ENCODE data around the gene FAM184A. TPM values are rescaled to one million over a fixed set of nuclear protein-coding genes. Genes with fewer than 3 reads are reported as not detected.
"Not testable (repeated sequence)": the region's sequence is repeated elsewhere in the genome, so short reads cannot be mapped to it uniquely, and the experiment has no call there.

Gene FAM184A
- total and polyA plus RNA-seq, 2 of the 8 experiments (the other 6 are each of a cell fraction or from before 2014, with no cell fraction given) = 6.3 to 11.3 TPM

GRCh38 chr6:119015165-119015564 is 63.3 kb downstream of the FAM184A start:
- H2BK15ac ChIP-seq (ENCODE audit: low read length); H3K23me2 ChIP-seq (ENCODE audit: low read depth, low read length); H4K91ac ChIP-seq (replicated peaks; ENCODE audit: insufficient read length, low read length); H3K9me3 ChIP-seq (ENCODE audit: insufficient read depth in 2 of 2, low read depth in 1 of 2, low read length in 1 of 2); H3K4me2 ChIP-seq (ENCODE audit: insufficient read depth in 1 of 2, low read depth in 2 of 2, low read length in 2 of 2); H2BK5ac ChIP-seq (ENCODE audit: low read depth, low read length); H3K56ac ChIP-seq (replicated peaks; ENCODE audit: insufficient read length, low read depth, low read length); H3K4me1 ChIP-seq (replicated peaks in 1 of 4; ENCODE audit: control insufficient read depth in 3 of 4, insufficient read depth in 4 of 4, low read length in 3 of 4); H2BK12ac ChIP-seq (ENCODE audit: low read depth, low read length); DNase-seq (ENCODE audit: low read depth in 1 of 2, low spot score in 2 of 2); H3K79me1 ChIP-seq (ENCODE audit: low read depth, low read length); FAIRE-seq; H3K79me2 ChIP-seq (ENCODE audit: control insufficient read depth in 1 of 2, insufficient read depth in 2 of 2, low read length in 2 of 2); H2AK5ac ChIP-seq (ENCODE audit: low read depth, low read length); H3K9ac ChIP-seq (replicated peaks in 1 of 4; ENCODE audit: extremely low read depth in 1 of 4, low read depth in 3 of 4, low read length in 3 of 4); H4K20me1 ChIP-seq (replicated peaks in 1 of 2; ENCODE audit: control insufficient read depth in 1 of 2, insufficient read depth in 2 of 2, low read length in 2 of 2); H3K4ac ChIP-seq (replicated peaks; ENCODE audit: insufficient read length, low read depth, low read length); H2BK20ac ChIP-seq (ENCODE audit: low read length); H3K18ac ChIP-seq (ENCODE audit: extremely low read depth, low read length); H3K27me3 ChIP-seq (replicated peaks in 1 of 4; ENCODE audit: control insufficient read depth in 3 of 4, extremely low read depth in 1 of 4, insufficient read depth in 3 of 4, low read length in 3 of 4); H4K5ac ChIP-seq (ENCODE audit: insufficient read length, low read depth, low read length); H4K8ac ChIP-seq (ENCODE audit: extremely low read depth, insufficient read depth, low read length); H2BK120ac ChIP-seq (replicated peaks; ENCODE audit: low read depth, low read length); H3K27ac ChIP-seq (ENCODE audit: low read depth, low read length); H3K4me3 ChIP-seq (ENCODE audit: extremely low read depth in 1 of 4, insufficient read depth in 2 of 4, low read depth in 3 of 4, low read length in 4 of 4); H3K14ac ChIP-seq (ENCODE audit: insufficient read length); H2AFZ ChIP-seq (ENCODE audit: low read length); H3K23ac ChIP-seq (ENCODE audit: insufficient read length): not testable (repeated sequence)
- 96% methylated on average over 13 of the region's 22 CpGs; no CpG with 5 or more reads in 1 of the 2 experiments for WGBS, 2 experiments (ENCODE audit: extremely low coverage in 1 of 2, insufficient coverage in 1 of 2, insufficient read length in 1 of 2, insufficient replicate concordance in 2 of 2, low coverage in 1 of 2, low lambda C conversion rate in 2 of 2, missing lambda C conversion rate in 1 of 2)
- POLR2A ChIA-PET (ENCODE audit: partially characterized antibody) = interaction anchor here (1.3 kb wide), 1 partner anchor 9 kb away, joined by 3 read pairs; no protein-coding TSS in a partner anchor
- H3K36me3 ChIP-seq (ENCODE audit: control insufficient read depth in 2 of 4, insufficient read depth in 4 of 4, low read length in 3 of 4) = peaks cover 0 to 15% (median 0%) of the 10 kb centered on the region in 4 experiments; a peak in 2 of 8 replicates
- CTCF ChIA-PET (ENCODE audit: partially characterized antibody) = interaction anchor here (1.5 to 1.7 kb wide), 2 partner anchors 9 to 12 kb away, joined by 4 to 6 read pairs; no protein-coding TSS in a partner anchor
